NB4 (cell line): ENCODE results near the gene HS6ST3.

Experiments
- DNase-seq: peaks from one replicate; pipeline ENCODE4 v3.0.0; 2010; ENCODE audit warnings: low read depth
- H3K4me3 ChIP-seq: one replicate; pipeline ENCODE4 v1.5.1; 2011; ENCODE audit warnings: mild to moderate bottlenecking, low read depth, low read length, moderate library complexity
- CTCF ChIP-seq: IDR thresholded peaks from one replicate; pipeline ENCODE4 v1.5.1; 2012; ENCODE audit warnings: low read depth, low read length
- MYC ChIP-seq: IDR thresholded peaks from 2 replicates; pipeline ENCODE4 v1.6.1; 2011; ENCODE audit warnings: low read depth, low read length
- POLR2A ChIP-seq: IDR thresholded peaks from 2 replicates; pipeline ENCODE4 v1.6.1; 2011; ENCODE audit warnings: mild to moderate bottlenecking; ENCODE audit not compliant: insufficient read length; ENCODE audit errors: extremely low read depth
- TF ChIP-seq, protein P1 (sequence below): IDR thresholded peaks from 2 replicates; pipeline ENCODE4 v1.6.1; 2011; ENCODE audit warnings: low read depth, low read length

Gene HS6ST3

GRCh38 chr13:96793404-96793755, 703.5 kb downstream of the HS6ST3 start:
- no peak overlapping the region for H3K4me3 ChIP-seq
- no peak for DNase-seq
- TF ChIP-seq POLR2A (no peak), CTCF (no peak), MYC (no peak)
- TF ChIP-seq, protein P1, sequence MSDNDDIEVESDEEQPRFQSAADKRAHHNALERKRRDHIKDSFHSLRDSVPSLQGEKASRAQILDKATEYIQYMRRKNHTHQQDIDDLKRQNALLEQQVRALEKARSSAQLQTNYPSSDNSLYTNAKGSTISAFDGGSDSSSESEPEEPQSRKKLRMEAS: no peak

DNA sequence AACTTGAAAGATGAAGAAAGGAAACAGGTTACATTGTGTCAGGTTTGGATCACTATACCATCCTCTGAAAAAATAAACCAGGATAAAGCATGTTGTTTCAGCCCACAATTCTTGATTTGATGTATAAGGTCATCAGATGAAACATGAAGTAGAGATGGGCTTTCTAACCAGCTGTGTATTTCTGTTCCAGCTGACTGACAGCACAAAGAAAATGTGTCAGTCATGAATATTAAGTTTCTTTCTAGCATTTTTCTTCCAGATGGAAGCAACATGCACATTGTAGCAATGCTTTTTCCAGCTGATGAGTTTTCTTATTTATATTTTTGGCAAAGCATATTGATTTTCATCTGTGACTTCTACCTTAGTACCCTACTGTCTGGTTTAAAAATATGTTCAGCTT, 704.8 kb downstream of the HS6ST3 start:
- no peak for DNase-seq
- H3K4me3 ChIP-seq: no peak overlapping the region
- TF ChIP-seq CTCF (no peak), POLR2A (no peak), MYC (no peak)
- TF ChIP-seq, protein P1: no peak

DNA sequence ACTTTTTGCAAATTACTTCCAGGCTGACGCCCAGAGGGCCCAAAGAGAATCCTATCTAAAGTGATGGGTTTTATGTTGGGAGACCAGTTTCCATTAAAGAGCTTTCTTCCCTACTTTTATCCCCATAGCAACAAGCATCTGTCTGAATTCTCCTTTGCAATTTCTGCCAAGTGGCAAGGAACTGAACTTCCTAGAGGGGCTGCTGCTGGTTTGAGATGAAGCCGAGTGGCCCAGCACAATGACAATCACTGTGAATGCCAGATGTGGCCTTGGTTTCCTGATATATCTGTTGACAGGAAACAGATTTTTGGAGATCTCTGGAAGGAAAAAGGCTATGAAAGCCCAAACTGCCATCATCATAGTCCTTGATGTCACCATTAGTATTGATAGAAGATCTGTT, 705.8 kb downstream of the HS6ST3 start:
- TF ChIP-seq POLR2A: no peak
- TF ChIP-seq CTCF: no peak
- no peak for TF ChIP-seq MYC
- TF ChIP-seq, protein P1: no peak
- DNase-seq: no peak
- no peak overlapping the region for H3K4me3 ChIP-seq

DNA sequence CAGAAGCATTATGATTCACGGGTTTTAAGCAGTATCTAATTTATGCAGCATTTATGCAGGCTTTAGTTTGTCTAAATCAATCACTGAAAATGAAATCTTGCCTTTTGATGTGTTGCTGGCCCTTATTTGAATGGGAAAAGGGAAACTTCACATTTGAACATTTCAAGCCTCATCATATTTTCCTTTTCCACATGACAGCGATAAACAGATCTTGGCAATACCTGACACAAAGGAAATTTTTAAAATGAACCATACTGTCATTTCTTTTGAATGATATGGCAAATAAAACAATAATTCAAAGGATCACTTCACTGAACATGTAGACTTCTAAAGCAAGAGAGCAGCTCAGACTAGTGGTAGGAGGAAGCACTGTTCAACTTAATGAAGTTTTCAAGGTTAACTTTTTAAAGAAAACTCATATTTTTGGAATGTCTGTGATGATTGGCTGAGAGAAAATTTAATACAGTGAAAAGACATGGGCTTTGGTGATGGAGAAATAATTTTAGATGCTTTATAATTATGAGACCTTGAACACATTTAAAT, 706.3 kb downstream of the HS6ST3 start:
- H3K4me3 ChIP-seq: no peak overlapping the region
- no peak for DNase-seq
- TF ChIP-seq CTCF (no peak), POLR2A (no peak), MYC (no peak)
- TF ChIP-seq, protein P1: no peak

DNA sequence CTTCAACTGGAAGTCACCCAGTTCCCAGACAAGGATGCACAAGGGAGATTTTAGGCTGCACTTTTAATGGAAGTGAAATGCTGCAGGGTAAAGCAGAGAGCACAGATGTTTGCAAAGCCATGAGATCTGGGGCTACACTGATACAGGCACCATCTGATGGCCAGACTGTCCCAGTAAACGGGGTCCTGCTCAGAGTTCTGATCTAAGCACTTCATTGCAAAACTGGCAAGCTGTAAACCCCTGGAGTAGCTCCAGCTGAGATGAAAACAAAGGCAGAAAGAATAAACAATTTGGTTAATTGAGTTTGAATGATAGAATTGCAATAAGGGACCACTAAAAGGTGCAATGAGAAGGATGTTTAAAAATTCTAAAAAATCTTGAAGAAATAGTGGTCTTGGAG, 707.2 kb downstream of the HS6ST3 start:
- H3K4me3 ChIP-seq: no peak overlapping the region
- no peak for DNase-seq
- TF ChIP-seq, protein P1: no peak
- TF ChIP-seq POLR2A (no peak), MYC (no peak), CTCF (no peak)
